Thyroid gland (tissue), 4 donors: ENCODE measurements around the gene LRP10. TPM values are rescaled to one million over a fixed set of nuclear protein-coding genes. Genes with fewer than 3 reads are reported as not detected.
"Not testable (repeated sequence)": the region's sequence is repeated elsewhere in the genome, so short reads cannot be mapped to it uniquely, and the experiment has no call there.

Experiments used
- DNase-seq, 2 donors: peaks; one replicate each; pipeline ENCODE4 v3.0.0-alpha.2; 2019
- H3K27ac ChIP-seq, 3 donors: fragments of 200-600 bp; sonication (generic); 1 replicate in 2 of 3; 2 replicates in 1 of 3; pipeline ENCODE4 v1.5.1; 2016 to 2019; ENCODE audit warnings: mild to moderate bottlenecking in 1 of 3, moderate library complexity in 1 of 3
- H3K27me3 ChIP-seq: fragments of 200-600 bp; sonication (generic); one replicate; pipeline ENCODE4 v1.5.1; 2019
- H3K36me3 ChIP-seq, 2 donors: fragments of 200-600 bp; sonication (generic); one replicate each; pipeline ENCODE4 v1.5.1; 2016 to 2019
- H3K4me1 ChIP-seq, 2 donors: fragments of 200-600 bp; sonication (generic); one replicate each; pipeline ENCODE4 v1.5.1; 2017 to 2019
- H3K4me3 ChIP-seq, 3 donors: fragments of 200-600 bp; sonication (generic); replicated peaks in 1 of 3; 1 replicate in 2 of 3; 2 replicates in 1 of 3; pipeline ENCODE4 v1.5.1; 2016; ENCODE audit warnings: mild to moderate bottlenecking in 1 of 3
- H3K9me3 ChIP-seq: fragments of 200-600 bp; sonication (generic); one replicate; pipeline ENCODE4 v1.5.1; 2017
- POLR2A ChIP-seq, 2 donors: fragments of 450-650 bp; IDR thresholded peaks; one replicate each; pipeline ENCODE4 v1.6.1; 2017; ENCODE audit warnings: antibody characterized with exemption in 2 of 2, mild to moderate bottlenecking in 2 of 2, moderate library complexity in 1 of 2
- WGBS, 2 donors: methylation state at CpG; one replicate each; pipeline ENCODE4 v1.1.5; 2017; 5-methylcytosine and 5-hydroxymethylcytosine counted together
- intact Hi-C: fragments of 100-400 bp; cut with DNase I; formaldehyde crosslinking; loops from one replicate; pipeline ENCODE4 v1.15.1; 2023
- total RNA-seq, 4 donors: library from RNA; depleted of rRNA; stranded (reverse); fragments of >200 nt; gene quantifications; one replicate each; pipeline ENCODE4 v1.2.3, GENCODE V29; 2016
- TF ChIP-seq, protein P1 (sequence below), 6 experiments: fragments of 200-600 bp in 3 of 6; fragments of 450-650 bp in 3 of 6; sonication (generic) in 3 of 6; IDR thresholded peaks; one replicate each; pipeline ENCODE4 v1.5.1; 2016 to 2019; ENCODE audit warnings: antibody characterized with exemption in 6 of 6, mild to moderate bottlenecking in 2 of 6, inconsistent platforms in 1 of 6, moderate library complexity in 1 of 6

The LRP10 gene
- total RNA-seq, 4 donors from 2014 or later: 107 to 143 (median 121) TPM

GRCh38 chr14:22850944-22851764, 20.4 kb upstream of the LRP10 start:
- no peaks in the 10 kb centered on the region for H3K9me3 ChIP-seq
- 58 to 67% methylated on average over 7 to 9 of the region's 9 CpGs for whole genome bisulfite sequencing, 2 donors
- peaks cover 5 to 55% of the 10 kb centered on the region in 2 donors for H3K4me1 ChIP-seq
- no peak overlapping the region for H3K4me3 ChIP-seq
- H3K27me3 ChIP-seq: no peaks in the 10 kb centered on the region
- intact Hi-C loops: loop anchor here (5.0 kb wide), 1 partner anchor 294 kb away; no protein-coding TSS in a partner anchor
- TF ChIP-seq, protein P1, sequence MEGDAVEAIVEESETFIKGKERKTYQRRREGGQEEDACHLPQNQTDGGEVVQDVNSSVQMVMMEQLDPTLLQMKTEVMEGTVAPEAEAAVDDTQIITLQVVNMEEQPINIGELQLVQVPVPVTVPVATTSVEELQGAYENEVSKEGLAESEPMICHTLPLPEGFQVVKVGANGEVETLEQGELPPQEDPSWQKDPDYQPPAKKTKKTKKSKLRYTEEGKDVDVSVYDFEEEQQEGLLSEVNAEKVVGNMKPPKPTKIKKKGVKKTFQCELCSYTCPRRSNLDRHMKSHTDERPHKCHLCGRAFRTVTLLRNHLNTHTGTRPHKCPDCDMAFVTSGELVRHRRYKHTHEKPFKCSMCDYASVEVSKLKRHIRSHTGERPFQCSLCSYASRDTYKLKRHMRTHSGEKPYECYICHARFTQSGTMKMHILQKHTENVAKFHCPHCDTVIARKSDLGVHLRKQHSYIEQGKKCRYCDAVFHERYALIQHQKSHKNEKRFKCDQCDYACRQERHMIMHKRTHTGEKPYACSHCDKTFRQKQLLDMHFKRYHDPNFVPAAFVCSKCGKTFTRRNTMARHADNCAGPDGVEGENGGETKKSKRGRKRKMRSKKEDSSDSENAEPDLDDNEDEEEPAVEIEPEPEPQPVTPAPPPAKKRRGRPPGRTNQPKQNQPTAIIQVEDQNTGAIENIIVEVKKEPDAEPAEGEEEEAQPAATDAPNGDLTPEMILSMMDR (IDR thresholded peaks at IDR 0.05): no peak
- no peak for TF ChIP-seq POLR2A (IDR thresholded peaks at IDR 0.05)
- DNase-seq: peak; percentile 52 to 59
- H3K36me3 ChIP-seq: peaks cover 7 to 9% of the 10 kb centered on the region in 2 donors
- peak overlapping the region; percentile 41 to 82 (median 78) for H3K27ac ChIP-seq

DNA sequence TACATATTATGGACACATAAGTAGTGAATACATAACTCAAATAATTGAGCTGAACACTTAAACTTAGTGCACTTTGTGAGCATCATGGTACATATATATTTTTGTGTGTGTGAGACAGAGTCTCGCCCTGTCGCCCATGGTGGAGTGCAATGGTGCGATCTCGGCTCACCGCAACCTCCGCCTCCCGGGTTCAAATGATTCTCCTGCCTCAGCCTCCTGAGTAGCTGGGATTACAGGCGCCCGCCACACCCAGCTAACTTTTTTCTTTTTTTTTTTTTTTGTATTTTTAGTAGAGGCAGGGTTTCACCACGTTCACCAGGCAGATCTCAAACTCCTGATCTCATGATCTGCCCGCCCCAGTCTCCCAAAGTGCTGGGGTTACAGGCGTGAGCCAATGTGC, 19.4 kb upstream of the LRP10 start:
- intact Hi-C loops: loop anchor here (2.0 to 5.0 kb wide), 2 partner anchors 29 to 295 kb away; no protein-coding TSS in a partner anchor
- WGBS, 2 donors: 82 to 84% methylated on average over 12 of the region's 12 CpGs
- not testable (repeated sequence) for H3K27ac ChIP-seq, H3K27me3 ChIP-seq, DNase-seq, H3K9me3 ChIP-seq, H3K36me3 ChIP-seq, H3K4me3 ChIP-seq
- peaks cover 5 to 51% of the 10 kb centered on the region in 2 donors for H3K4me1 ChIP-seq

DNA sequence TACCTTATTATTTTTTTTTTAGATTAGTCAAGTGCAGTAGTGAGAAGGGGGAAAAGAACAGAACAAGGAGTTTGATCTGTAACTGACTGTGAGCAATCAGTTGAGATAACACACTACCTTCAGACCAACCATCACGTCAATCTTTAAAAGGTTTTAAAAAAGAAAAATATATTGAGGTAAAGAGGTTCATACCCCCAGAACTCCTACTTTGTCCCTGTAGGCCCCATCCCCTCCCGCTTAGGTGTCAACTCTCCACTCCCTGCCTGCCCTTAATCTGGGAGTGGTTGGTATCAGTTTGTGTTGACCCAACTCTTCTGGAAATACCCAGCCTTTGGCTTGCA, 19.0 kb upstream of the LRP10 start:
- WGBS, 2 donors: 84 to 90% methylated on average over 2 of the region's 2 CpGs
- intact Hi-C loops: loop anchor here (2.0 to 5.0 kb wide), 2 partner anchors 30 to 295 kb away; no protein-coding TSS in a partner anchor
- no peak for DNase-seq
- H3K9me3 ChIP-seq: no peaks in the 10 kb centered on the region
- TF ChIP-seq, protein P1 (IDR thresholded peaks at IDR 0.05): no peak
- TF ChIP-seq POLR2A (IDR thresholded peaks at IDR 0.05): no peak
- peak overlapping the region in 1 of 3 donors; percentile 83 for H3K27ac ChIP-seq
- no peak overlapping the region for H3K4me3 ChIP-seq
- peaks cover 5 to 47% of the 10 kb centered on the region in 2 donors for H3K4me1 ChIP-seq
- H3K36me3 ChIP-seq: no peaks in the 10 kb centered on the region
- H3K27me3 ChIP-seq: no peaks in the 10 kb centered on the region

DNA sequence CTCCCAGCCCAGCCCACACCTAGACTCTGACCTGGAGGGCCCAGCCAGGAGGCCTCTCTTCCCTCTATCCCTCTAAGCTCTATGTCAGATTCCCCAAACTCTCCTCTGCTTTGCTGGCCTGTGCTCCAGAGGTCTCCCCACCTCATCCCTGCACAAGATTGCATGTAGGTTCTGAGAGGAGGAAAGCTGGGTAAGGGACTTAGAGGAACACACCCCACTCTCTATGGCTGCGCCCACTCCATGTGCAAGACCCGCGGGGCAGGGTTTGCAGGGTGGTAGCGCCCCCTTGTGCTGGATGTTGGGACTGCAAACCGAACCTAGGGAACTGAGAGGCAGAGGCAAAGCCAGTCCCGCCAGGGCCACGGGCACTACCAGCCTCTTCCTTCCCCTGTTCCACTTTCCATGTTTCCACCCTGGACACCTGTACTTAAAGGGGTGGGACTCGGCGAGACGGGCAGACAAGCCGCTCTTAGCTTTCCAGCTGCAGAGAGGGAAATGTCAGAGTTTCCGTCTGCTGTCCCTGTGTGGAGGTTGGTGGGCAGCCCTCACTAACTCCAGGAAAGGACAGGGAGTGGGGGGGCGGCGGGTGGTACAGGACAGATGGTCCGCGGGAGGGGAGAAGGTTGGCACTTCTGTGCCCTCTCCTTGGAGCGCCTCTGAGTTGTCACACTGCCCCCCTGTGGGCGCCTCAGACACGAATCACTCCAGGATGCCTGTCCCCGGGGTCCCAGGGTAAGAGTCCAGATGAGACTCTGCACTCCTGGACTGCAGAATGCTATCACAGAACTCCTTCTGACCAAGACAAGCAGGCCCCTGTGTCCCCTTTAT, 18.4 kb upstream of the LRP10 start:
- Histone ChIP-seq H3K4me3 (peak overlapping the region in 1 of 3 donors; percentile 23), H3K36me3 (no peaks in the 10 kb centered on the region), H3K27me3 (no peaks in the 10 kb centered on the region), H3K9me3 (no peaks in the 10 kb centered on the region), H3K27ac (peak overlapping the region; percentile 52 to 83 (median 72)), H3K4me1 (peaks cover 5 to 41% of the 10 kb centered on the region in 2 donors)
- intact Hi-C loops: loop anchor here (2.0 to 5.0 kb wide), 2 partner anchors 30 to 296 kb away; no protein-coding TSS in a partner anchor
- peak; percentile 89 for DNase-seq
- peak in 1 of 2 donors; percentile 42 for TF ChIP-seq POLR2A (IDR thresholded peaks at IDR 0.05)
- TF ChIP-seq, protein P1 (IDR thresholded peaks at IDR 0.05): peak; percentile 73 to 97 (median 90)
- WGBS, 2 donors: 1 to 3% methylated on average over 12 to 19 of the region's 20 CpGs

GRCh38 chr14:22854296-22854695, 17.2 kb upstream of the LRP10 start:
- H3K27ac ChIP-seq, H3K4me3 ChIP-seq, H3K36me3 ChIP-seq, DNase-seq, H3K9me3 ChIP-seq, H3K27me3 ChIP-seq: not testable (repeated sequence)
- peaks cover 5 to 33% of the 10 kb centered on the region in 2 donors for H3K4me1 ChIP-seq
- WGBS, 2 donors: 94 to 95% methylated on average over 11 of the region's 11 CpGs
- intact Hi-C loops: loop anchor here (5.0 kb wide), 1 partner anchor 297 kb away; no protein-coding TSS in a partner anchor
